ENCODE results near the gene SGK1. TPM values are rescaled to one million over a fixed set of nuclear protein-coding genes. Genes with fewer than 3 reads are reported as not detected.

The SGK1 gene
- total RNA-seq, 6 experiments from 2014 or later, result 75.4 to 117 (median 104) TPM

DNA sequence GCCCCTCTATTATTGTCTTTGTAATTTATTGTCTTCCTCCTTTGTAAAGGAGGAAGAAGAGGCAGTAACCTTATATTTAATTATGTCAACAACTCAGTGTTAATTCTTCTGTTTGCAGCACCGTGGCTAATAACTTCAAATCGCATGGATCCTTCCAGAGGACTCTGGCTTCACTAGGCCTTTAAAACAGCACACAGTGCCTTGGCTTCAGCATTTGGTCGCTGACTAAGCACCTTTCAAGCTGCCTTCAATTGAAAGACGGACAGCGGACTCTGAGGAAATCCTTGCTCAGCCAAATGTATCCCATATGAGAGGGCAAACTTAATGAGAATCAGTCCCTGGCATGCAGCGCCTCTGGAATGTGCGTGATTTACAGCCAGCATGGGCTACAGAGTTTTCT, 64.2 kb downstream of the SGK1 start:
- Mint-ChIP-seq H3K9me3 (no peaks in the 10 kb centered on the region), H3K36me3 (ENCODE audit: low read depth) (no peaks in the 10 kb centered on the region), H3K4me1 (ENCODE audit: low read depth) (peaks cover 22% of the 10 kb centered on the region), H3K27me3 (ENCODE audit: insufficient read depth) (no peaks in the 10 kb centered on the region), H3K27ac (peak overlapping the region; percentile 68), H3K4me3 (no peak overlapping the region)
- DNase-seq, result peak; percentile 54
- TF ChIP-seq, protein P1, sequence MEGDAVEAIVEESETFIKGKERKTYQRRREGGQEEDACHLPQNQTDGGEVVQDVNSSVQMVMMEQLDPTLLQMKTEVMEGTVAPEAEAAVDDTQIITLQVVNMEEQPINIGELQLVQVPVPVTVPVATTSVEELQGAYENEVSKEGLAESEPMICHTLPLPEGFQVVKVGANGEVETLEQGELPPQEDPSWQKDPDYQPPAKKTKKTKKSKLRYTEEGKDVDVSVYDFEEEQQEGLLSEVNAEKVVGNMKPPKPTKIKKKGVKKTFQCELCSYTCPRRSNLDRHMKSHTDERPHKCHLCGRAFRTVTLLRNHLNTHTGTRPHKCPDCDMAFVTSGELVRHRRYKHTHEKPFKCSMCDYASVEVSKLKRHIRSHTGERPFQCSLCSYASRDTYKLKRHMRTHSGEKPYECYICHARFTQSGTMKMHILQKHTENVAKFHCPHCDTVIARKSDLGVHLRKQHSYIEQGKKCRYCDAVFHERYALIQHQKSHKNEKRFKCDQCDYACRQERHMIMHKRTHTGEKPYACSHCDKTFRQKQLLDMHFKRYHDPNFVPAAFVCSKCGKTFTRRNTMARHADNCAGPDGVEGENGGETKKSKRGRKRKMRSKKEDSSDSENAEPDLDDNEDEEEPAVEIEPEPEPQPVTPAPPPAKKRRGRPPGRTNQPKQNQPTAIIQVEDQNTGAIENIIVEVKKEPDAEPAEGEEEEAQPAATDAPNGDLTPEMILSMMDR (IDR thresholded peaks at IDR 0.05), result no peak

DNA sequence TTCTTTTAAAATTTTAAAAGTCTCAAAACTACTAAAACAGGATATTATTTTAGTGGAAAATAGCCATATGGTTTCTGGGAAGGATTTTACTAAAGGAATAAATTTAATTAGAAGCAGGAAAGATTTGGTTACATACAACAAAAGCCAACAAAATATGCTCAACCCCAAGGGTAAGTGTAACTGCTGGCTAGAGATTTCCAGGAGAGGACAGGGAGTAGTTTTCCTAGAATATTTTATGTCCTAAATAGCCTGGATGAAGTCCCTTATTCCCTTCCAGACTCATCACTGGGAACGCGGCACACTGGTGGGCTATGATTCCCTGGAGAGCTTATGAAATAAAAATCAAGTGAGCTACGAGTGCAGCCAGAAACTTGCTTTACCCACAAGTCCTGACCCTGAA, 66.6 kb downstream of the SGK1 start:
- Mint-ChIP-seq H3K4me1 (ENCODE audit: low read depth) (peaks cover 22% of the 10 kb centered on the region), H3K36me3 (ENCODE audit: low read depth) (no peaks in the 10 kb centered on the region), H3K27me3 (ENCODE audit: insufficient read depth) (peaks cover 2% of the 10 kb centered on the region; the same call in 1 of the 2 replicates), H3K9me3 (no peaks in the 10 kb centered on the region), H3K27ac (no peak overlapping the region), H3K4me3 (no peak overlapping the region)
- DNase-seq, result no peak
- TF ChIP-seq, protein P1 (IDR thresholded peaks at IDR 0.05), result no peak

DNA sequence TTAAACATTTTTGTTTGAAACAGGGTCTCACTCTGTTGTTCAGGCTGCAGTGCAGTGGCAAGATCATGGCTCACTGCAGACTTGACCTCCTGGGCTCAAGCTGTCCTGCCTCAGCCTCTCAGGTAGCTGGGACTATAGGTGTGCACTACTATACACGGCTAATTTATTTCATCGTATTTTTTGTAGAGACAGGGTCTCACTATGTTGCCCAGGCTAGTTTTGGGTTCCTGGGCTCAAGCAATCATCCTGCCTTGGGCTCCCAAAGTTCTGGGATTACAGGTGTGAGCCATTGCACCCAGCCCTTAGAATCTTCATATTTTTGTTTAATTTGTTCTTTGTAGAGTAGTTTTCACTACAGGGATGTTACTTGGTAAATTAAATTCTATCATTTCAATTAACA, 67.1 kb downstream of the SGK1 start:
- Mint-ChIP-seq H3K9me3 (no peaks in the 10 kb centered on the region), H3K4me3 (no peak overlapping the region), H3K27me3 (ENCODE audit: insufficient read depth) (peaks cover 2% of the 10 kb centered on the region; the same call in 1 of the 2 replicates), H3K36me3 (ENCODE audit: low read depth) (no peaks in the 10 kb centered on the region), H3K4me1 (ENCODE audit: low read depth) (peaks cover 22% of the 10 kb centered on the region), H3K27ac (no peak overlapping the region)
- DNase-seq, result no peak
- TF ChIP-seq, protein P1 (IDR thresholded peaks at IDR 0.05), result no peak

- no peak for DNase-seq
- Mint-ChIP-seq H3K27me3 (ENCODE audit: insufficient read depth) (peaks cover 2% of the 10 kb centered on the region; the same call in 1 of the 2 replicates), H3K27ac (no peak overlapping the region), H3K4me3 (no peak overlapping the region), H3K9me3 (no peaks in the 10 kb centered on the region), H3K4me1 (ENCODE audit: low read depth) (peaks cover 22% of the 10 kb centered on the region), H3K36me3 (ENCODE audit: low read depth) (no peaks in the 10 kb centered on the region)
- TF ChIP-seq, protein P1 (IDR thresholded peaks at IDR 0.05), result no peak
These were observed 67.9 kb downstream of the SGK1 start for GRCh38 chr6:134249759-134250602.

GRCh38 chr6:134249239-134249758, 68.6 kb downstream of the SGK1 start:
- Mint-ChIP-seq H3K36me3 (ENCODE audit: low read depth) (no peaks in the 10 kb centered on the region), H3K27me3 (ENCODE audit: insufficient read depth) (peaks cover 2% of the 10 kb centered on the region; the same call in 1 of the 2 replicates), H3K9me3 (no peaks in the 10 kb centered on the region), H3K4me3 (no peak overlapping the region), H3K4me1 (ENCODE audit: low read depth) (peaks cover 19% of the 10 kb centered on the region), H3K27ac (no peak overlapping the region)
- no peak for DNase-seq
- TF ChIP-seq, protein P1 (IDR thresholded peaks at IDR 0.05), result no peak
